Activated T-cell treated with anti-CD3 and anti-CD28 coated beads for 24 hours (primary cell): ENCODE results near the gene ACBD4.
A peak's percentile ranks its signal among the peaks of the same experiment; 100 is the strongest.

Source experiments
- DNase-seq: peaks from one replicate; pipeline ENCODE4 v3.0.0-alpha.2; 2020; ENCODE audit warnings: low read depth

ACBD4 gene

GRCh38 chr17:45155483-45155882 is 20.0 kb downstream of the ACBD4 start:
- no peak for DNase-seq

DNA sequence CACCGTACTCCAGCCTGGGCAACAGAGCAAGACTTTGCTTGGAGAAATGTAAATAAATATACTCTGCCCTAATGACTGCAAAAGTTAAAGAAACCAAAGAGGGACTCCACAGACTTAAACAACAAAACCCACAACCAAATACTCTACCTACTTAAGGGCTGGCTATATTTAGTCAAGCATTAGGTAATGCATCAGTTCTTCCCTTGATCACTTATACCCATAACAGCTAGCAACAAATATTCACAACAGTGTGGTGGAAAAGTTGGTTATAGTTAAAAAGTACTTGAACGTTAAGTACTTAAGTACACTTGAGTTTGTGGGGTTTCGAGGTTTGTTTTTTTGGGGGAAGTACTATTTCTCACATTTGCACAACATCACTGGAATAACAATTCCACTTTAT is 20.8 kb downstream of the ACBD4 start:
- DNase-seq, result no peak

GRCh38 chr17:45160447-45161287 is 25.2 kb downstream of the ACBD4 start:
- DNase-seq, result peak; percentile 55

- peak; percentile 96 for DNase-seq
Measured at GRCh38 chr17:45161288-45162024, 26.0 kb downstream of the ACBD4 start, which contains the start of gene HEXIM2. TSS of gene HEXIM2 (plus strand) at chr17:45161875. CDS start at chr17:45162794, 919 bp downstream.

GRCh38 chr17:45162025-45162687 is 26.7 kb downstream of the ACBD4 start:
- no peak for DNase-seq

GRCh38 chr17:45164734-45165269 is 29.3 kb downstream of the ACBD4 start:
- DNase-seq, result no peak

- no peak for DNase-seq
Measured at GRCh38 chr17:45168991-45169752, 33.7 kb downstream of the ACBD4 start.

DNA sequence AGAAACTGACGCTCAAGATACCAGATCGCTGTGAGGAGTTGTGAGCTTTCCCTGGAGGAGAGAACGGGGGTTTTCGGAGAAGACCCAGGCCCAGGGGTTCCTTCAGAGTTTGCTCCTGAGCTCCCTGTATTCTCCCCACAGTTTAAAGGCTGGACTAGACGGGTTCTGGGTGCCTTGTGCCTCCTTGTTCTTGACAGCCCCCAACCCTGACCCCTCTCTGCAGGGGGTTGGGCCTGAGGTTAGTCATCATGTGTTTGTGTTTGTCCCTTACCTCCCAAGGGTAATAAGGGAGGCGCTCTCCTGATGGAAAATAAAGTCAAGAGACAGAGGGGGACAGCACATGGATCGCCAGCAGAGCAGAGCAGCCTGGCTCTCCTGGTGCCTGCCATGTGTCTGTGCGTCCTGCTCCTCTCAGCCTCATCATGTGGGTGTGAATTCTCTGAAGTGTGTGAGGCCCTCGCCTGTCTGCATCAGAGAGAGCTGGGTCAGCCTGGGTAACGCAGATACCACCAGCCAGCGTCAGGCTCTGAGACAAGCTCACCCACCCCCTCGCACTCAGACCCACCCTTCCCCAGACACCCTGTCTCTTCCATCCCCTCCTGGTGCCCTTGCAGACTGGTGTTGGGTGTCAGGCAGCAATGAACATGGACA is 34.9 kb downstream of the ACBD4 start:
- DNase-seq, result no peak

- no peak for DNase-seq
Measured at GRCh38 chr17:45170931-45171337, 35.4 kb downstream of the ACBD4 start.

DNA sequence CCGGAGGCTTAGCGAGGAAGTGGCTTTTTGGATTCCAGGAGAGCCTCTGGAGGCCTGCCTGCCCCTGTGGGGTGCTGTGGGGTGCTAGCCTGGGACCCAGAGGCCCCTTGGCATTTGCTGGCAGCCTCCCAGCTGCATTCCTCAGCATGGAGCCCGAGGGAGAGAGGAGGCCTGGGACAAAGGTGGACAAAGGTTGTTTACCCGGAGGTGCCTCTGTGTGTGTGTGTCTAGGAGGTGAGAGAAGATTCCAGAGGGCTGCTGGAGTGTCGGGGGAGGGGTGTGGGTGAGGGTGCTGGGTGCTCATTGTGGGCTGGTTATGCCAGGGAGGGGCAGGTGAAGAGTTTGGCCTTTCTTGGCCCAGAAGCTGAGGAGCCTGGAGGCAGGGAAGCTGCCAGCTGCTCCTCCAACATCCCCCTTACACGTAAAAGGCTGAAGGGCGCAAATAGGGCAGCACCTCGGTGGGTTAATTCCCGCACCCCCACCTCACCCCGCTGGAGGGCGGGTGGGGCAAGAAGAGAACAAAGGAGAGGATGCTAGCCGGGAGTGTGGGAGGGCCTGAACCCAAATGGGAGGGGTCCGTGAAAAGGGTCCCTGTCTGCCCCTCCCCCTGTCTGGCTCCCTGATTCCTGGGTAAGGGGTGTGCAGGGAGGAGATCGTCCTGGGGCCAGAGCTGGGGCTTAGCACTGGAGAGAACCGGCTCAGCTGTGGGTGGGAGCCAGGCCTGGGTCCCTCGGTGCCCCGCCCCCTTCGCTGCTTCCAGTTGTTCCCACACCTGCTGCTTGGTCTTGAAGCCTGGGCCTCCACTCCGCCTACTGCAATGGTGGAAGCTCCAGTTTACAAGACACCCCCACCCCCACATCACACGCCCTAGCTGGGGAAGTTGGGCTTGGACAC is 36.1 kb downstream of the ACBD4 start:
- DNase-seq, result no peak

- DNase-seq, result no peak
Measured at GRCh38 chr17:45172232-45172540, 36.7 kb downstream of the ACBD4 start.

GRCh38 chr17:45172541-45173286 is 37.2 kb downstream of the ACBD4 start:
- peak; percentile 51 for DNase-seq

GRCh38 chr17:45175759-45176115 is 40.2 kb downstream of the ACBD4 start:
- DNase-seq, result no peak

GRCh38 chr17:45177563-45177962 is 42.1 kb downstream of the ACBD4 start:
- no peak for DNase-seq

DNA sequence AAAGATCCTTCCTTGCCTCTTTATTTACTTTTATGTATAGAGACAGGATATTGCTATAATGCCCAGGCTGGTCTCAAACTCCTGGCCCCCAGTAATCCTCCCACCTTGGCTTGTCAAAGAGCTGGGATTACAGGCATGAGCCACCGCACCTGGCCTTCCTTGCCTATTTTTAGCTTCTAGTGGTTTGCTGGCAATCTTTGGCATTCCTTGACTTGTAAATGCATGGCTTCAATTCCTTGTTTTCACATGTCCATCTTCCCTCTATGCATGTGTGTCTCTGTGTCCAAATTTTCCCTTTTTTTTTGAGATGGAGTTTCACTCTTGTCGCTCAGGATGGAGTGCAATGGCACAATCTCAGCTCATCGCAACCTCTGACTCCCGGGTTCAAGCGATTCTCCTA is 48.7 kb downstream of the ACBD4 start:
- DNase-seq, result no peak

DNA sequence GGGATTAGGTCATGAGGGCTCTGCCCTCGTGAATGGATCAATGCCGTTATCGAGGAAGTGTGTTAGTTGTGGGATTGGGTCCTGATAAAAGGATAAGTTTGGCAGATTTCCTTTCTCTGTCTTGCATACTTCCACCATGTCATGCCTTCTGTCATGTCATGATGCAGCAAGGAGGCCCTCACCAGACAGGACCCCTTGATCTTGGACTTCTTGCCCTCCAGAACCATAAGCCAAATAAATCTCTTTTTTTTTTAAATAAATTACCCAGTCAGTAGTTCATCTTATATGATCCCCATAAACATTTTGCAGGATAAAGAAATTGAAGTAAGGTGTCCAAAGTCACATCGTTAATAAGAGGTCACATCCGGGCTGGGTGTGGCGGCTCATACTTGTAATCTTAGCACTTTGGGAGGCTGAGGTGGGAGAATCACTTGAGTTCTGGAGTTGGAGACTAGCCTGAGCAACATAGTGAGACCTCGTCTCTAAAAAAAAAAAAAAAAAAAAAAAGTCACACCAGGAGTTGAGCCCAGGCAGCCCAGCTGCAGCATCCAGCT is 51.4 kb downstream of the ACBD4 start:
- DNase-seq, result no peak

DNA sequence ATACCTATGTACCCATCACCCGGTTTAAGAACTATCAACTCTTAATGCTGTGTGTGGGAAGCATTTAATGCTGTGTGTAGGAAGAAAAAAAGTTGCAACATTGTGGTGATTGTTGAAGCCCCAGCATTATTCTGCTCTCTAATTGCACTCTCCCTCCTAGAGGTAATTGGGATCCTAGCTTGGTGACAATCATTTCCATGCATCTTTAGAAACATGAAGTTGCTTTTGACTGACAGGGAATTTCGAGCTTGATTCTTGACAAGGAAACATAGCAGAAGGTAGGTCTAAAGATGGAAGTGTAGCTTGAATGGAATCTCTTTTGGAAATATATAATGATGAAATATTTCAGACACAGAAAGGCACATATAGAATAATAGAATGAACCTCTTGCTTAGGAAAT is 53.5 kb downstream of the ACBD4 start:
- no peak for DNase-seq

DNA sequence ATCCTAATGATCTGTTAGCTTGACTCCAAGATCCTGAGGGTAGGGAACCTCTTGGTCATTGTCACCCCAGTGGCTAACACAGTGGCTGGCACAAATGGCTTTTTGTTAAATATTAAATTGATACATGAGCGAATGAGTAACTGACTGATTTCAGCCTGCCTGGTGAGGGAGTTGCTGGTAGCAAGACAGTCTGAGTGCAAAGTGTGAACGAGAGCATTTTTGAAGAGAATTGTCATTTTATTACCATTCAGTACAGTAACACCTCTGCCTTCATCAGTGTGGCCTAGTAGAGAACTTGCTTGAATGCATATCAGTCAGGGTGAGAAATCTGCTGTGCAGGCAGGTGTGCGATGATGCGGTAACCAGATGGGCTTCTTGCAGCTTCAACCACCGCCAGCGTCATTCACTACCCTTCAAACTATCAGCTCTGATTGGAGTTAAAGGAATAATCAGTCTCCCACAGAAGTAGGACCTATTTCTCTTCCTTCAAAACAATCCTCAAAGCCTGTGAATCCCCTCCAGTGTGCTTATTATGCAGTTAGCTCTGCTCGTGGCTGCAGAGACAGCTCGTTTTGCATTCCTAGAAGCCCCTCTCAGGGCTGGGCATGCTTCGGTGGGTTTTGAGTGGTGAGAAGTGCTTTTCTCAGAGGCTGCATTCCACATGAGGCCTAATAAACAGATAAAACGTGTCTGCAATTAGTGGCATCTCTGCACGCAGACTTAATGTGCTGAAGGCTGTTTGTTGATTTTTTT is 55.2 kb downstream of the ACBD4 start:
- DNase-seq, result no peak
